HepG2 (cell line): ENCODE results near the gene FAM174C. TPM values are rescaled to one million over a fixed set of nuclear protein-coding genes. Genes with fewer than 3 reads are reported as not detected.

Source experiments
- ATM ChIP-seq: fragments of 450-650 bp; IDR thresholded peaks from 2 replicates; pipeline ENCODE4 v1.7.1; 2017; ENCODE audit warnings: mild to moderate bottlenecking, borderline replicate concordance
- CC2D1A ChIP-seq: sonication (generic); formaldehyde crosslinking; IDR thresholded peaks from 2 replicates; pipeline ENCODE4 v1.8.1; 2023; ENCODE audit warnings: mild to moderate bottlenecking, missing genetic modification reagents
- CREM ChIP-seq, 2 experiments: sonication (generic) in 1 of 2; formaldehyde crosslinking in 1 of 2; IDR thresholded peaks; 2 replicates each; pipeline versions ENCODE4 v1.4.0 to v1.6.1; 2016 to 2020; ENCODE audit warnings: antibody characterized with exemption in 1 of 2, mild to moderate bottlenecking in 1 of 2, missing genetic modification reagents in 1 of 2
- FUBP1 ChIP-seq: sonication (generic); formaldehyde crosslinking; IDR thresholded peaks from 2 replicates; pipeline ENCODE4 v1.5.1; 2020; ENCODE audit warnings: missing genetic modification reagents, mild to moderate bottlenecking, borderline replicate concordance
- GMEB1 ChIP-seq: sonication (generic); formaldehyde crosslinking; IDR thresholded peaks from 2 replicates; pipeline ENCODE4 v1.5.1; 2020; ENCODE audit warnings: missing genetic modification reagents, mild to moderate bottlenecking, borderline replicate concordance
- SMC3 ChIP-seq: IDR thresholded peaks from 2 replicates; pipeline ENCODE4 v1.6.1; 2011; ENCODE audit warnings: low read length, improper control_type of control experiment
- SNAPC4 ChIP-seq: sonication (generic); formaldehyde crosslinking; IDR thresholded peaks from 2 replicates; pipeline ENCODE4 v1.4.0; 2020; ENCODE audit warnings: mild to moderate bottlenecking, missing genetic modification reagents
- STAG1 ChIP-seq: sonication (generic); formaldehyde crosslinking; IDR thresholded peaks from 2 replicates; pipeline ENCODE4 v1.4.0; 2020; ENCODE audit warnings: missing genetic modification reagents
- ZEB1 ChIP-seq: IDR thresholded peaks from 2 replicates; pipeline ENCODE4 v1.6.1; 2012; ENCODE audit warnings: mild to moderate bottlenecking, low read depth, inconsistent platforms; ENCODE audit not compliant: insufficient replicate concordance
- ZNF253 ChIP-seq: sonication (generic); formaldehyde crosslinking; IDR thresholded peaks from 2 replicates; pipeline ENCODE4 v1.8.0; 2022; ENCODE audit warnings: mild to moderate bottlenecking, missing genetic modification reagents, borderline replicate concordance
- ZNF280B ChIP-seq: sonication (generic); formaldehyde crosslinking; IDR thresholded peaks from 2 replicates; pipeline ENCODE4 v1.5.0; 2020; ENCODE audit warnings: missing genetic modification reagents, mild to moderate bottlenecking, borderline replicate concordance
- ZNF549 ChIP-seq: sonication (generic); formaldehyde crosslinking; IDR thresholded peaks from 2 replicates; pipeline ENCODE4 v1.5.0; 2020; ENCODE audit warnings: missing genetic modification reagents
- ZNF556 ChIP-seq: sonication (generic); formaldehyde crosslinking; IDR thresholded peaks from 2 replicates; pipeline ENCODE4 v1.4.0; 2020; ENCODE audit warnings: mild to moderate bottlenecking, missing genetic modification reagents, borderline replicate concordance
- ZNF567 ChIP-seq: sonication (generic); formaldehyde crosslinking; IDR thresholded peaks from 2 replicates; pipeline ENCODE4 v1.8.1; 2023; ENCODE audit warnings: mild to moderate bottlenecking, missing genetic modification reagents, borderline replicate concordance
- ZNF615 ChIP-seq: sonication (generic); formaldehyde crosslinking; IDR thresholded peaks from 2 replicates; pipeline ENCODE4 v1.5.0; 2020; ENCODE audit warnings: mild to moderate bottlenecking, missing genetic modification reagents, borderline replicate concordance
- ZNF761 ChIP-seq: sonication (generic); formaldehyde crosslinking; conservative IDR thresholded peaks from 2 replicates; pipeline ENCODE4 v1.4.0; 2020; ENCODE audit warnings: mild to moderate bottlenecking, missing genetic modification reagents
- ZSCAN9 ChIP-seq: IDR thresholded peaks from 2 replicates; pipeline ENCODE4 v1.6.1; 2016; ENCODE audit warnings: borderline replicate concordance
- polyA plus RNA-seq, 8 experiments: library from polyadenylated mRNA; depleted of rRNA in 3 of 8; stranded (reverse) in 7 of 8; unstranded in 1 of 8; fragments of >200 nt; fragmentation: Illumina TruSeq in 4 of 8; extraction: Trizol in 4 of 8; gene quantifications; 2 replicates each; pipeline versions ENCODE4 v1.2.1 to v1.2.3, GENCODE V29; 2011 to 2016; ENCODE audit warnings: low read depth in 4 of 8, missing spikeins in 1 of 8, mixed read lengths in 1 of 8; ENCODE audit not compliant: insufficient read depth in 1 of 8
- total RNA-seq, 5 experiments: library from RNA; depleted of rRNA; stranded (reverse); fragments of >200 nt; fragmentation: Illumina TruSeq; extraction: Trizol; gene quantifications; 2 replicates each; pipeline ENCODE4 v1.2.3, GENCODE V29; 2016; ENCODE audit warnings: low read depth in 1 of 5

FAM174C gene
- total and polyA plus RNA-seq, 2 of the 13 experiments (the other 11 are each of a cell fraction or from before 2014, with no cell fraction given) = 19.5 to 31.3 TPM

- TF ChIP-seq GMEB1 (CRISPR knock-in tag) (peak; percentile 63; the same call in 1 of the 2 replicates), SMC3 (no peak), ZNF567 (CRISPR knock-in tag) (0 out of 2 replicates have a peak, but pooled peaks have one; percentile 53), ZNF280B (CRISPR knock-in tag) (no peak; the same call in 1 of the 2 replicates), FUBP1 (CRISPR knock-in tag) (no peak; the same call in 1 of the 2 replicates), ZNF761 (CRISPR knock-in tag) (peak; percentile 88), CC2D1A (CRISPR knock-in tag) (no peak), SNAPC4 (CRISPR knock-in tag) (peak; percentile 86; the same call in 1 of the 2 replicates), STAG1 (no peak), ZNF615 (CRISPR knock-in tag) (no peak), ZNF556 (CRISPR knock-in tag) (peak; percentile 40; the same call in 1 of the 2 replicates), ZEB1 (peak; percentile 95), ZNF253 (CRISPR knock-in tag) (no peak; the same call in 1 of the 2 replicates), ZSCAN9 (peak; percentile 73; the same call in 1 of the 2 replicates), CREM (IDR thresholded peaks at IDR 0.05) (peak; percentile 65; the same call in 1 of the 2 replicates), CREM (CRISPR knock-in tag; IDR thresholded peaks at IDR 0.05) (no peak), ZNF549 (CRISPR knock-in tag) (no peak), ATM (no peak)
Measured at GRCh38 chr19:1290703-1291651, 15.6 kb downstream of the FAM174C start (continued).
